Natural killer cell (primary cell): ENCODE data around the gene CAPN9. TPM values are rescaled to one million over a fixed set of nuclear protein-coding genes. Genes with fewer than 3 reads are reported as not detected.

ENCODE experiments used
- ATAC-seq, 3 donors: fragments of 150-1000 bp in 2 of 3; fragments of 200-7000 bp in 1 of 3; cut with Tn5 transposase; 1 replicate in 1 of 3; 2 replicates in 2 of 3; pipeline ENCODE4 v1.10.0; 2021; ENCODE audit warnings: mild to moderate bottlenecking in 2 of 3, moderate library complexity in 2 of 3
- DNase-seq, 2 donors: peaks; one replicate each; pipeline versions ENCODE4 v3.0.0 to v3.0.0-alpha.2; 2013 to 2021; ENCODE audit warnings: mixed read lengths in 1 of 2
- H3K27ac ChIP-seq: one replicate; pipeline ENCODE4 v1.5.1; 2013; ENCODE audit warnings: mild to moderate bottlenecking, low read length
- H3K27me3 ChIP-seq: one replicate; pipeline ENCODE4 v1.6.1; 2013; ENCODE audit warnings: low read length; ENCODE audit not compliant: control insufficient read depth, insufficient read depth
- H3K36me3 ChIP-seq: one replicate; pipeline ENCODE4 v1.6.1; 2013; ENCODE audit warnings: low read length; ENCODE audit not compliant: control insufficient read depth, insufficient read depth
- H3K4me1 ChIP-seq: one replicate; pipeline ENCODE4 v1.6.1; 2013; ENCODE audit warnings: low read length; ENCODE audit not compliant: control insufficient read depth, insufficient read depth
- H3K4me3 ChIP-seq: one replicate; pipeline ENCODE4 v1.5.1; 2013; ENCODE audit warnings: low read length
- H3K9me3 ChIP-seq: one replicate; pipeline ENCODE4 v1.6.1; 2013; ENCODE audit warnings: low read length; ENCODE audit not compliant: control insufficient read depth, insufficient read depth
- H3K27ac Mint-ChIP-seq, 2 donors: one replicate each; pipeline ENCODE4 v1.8.0; 2022; ENCODE audit warnings: mild to moderate bottlenecking in 2 of 2, mixed read lengths in 2 of 2, moderate library complexity in 1 of 2
- H3K27me3 Mint-ChIP-seq, 2 donors: one replicate each; pipeline ENCODE4 v1.8.0; 2022; ENCODE audit warnings: low read depth in 2 of 2, mixed read lengths in 2 of 2
- H3K36me3 Mint-ChIP-seq: one replicate; pipeline ENCODE4 v1.8.0; 2022; ENCODE audit warnings: mixed read lengths
- H3K4me1 Mint-ChIP-seq, 2 donors: one replicate each; pipeline ENCODE4 v1.8.0; 2022; ENCODE audit warnings: mixed read lengths in 2 of 2
- H3K4me3 Mint-ChIP-seq: one replicate; pipeline ENCODE4 v1.8.0; 2022; ENCODE audit warnings: mild to moderate bottlenecking, moderate library complexity, mixed read lengths
- H3K9me3 Mint-ChIP-seq, 2 donors: one replicate each; pipeline ENCODE4 v1.8.0; 2022; ENCODE audit warnings: mixed read lengths in 2 of 2
- CTCF ChIP-seq: fragments of 200-600 bp; IDR thresholded peaks from one replicate; pipeline ENCODE4 v1.8.0; 2022; ENCODE audit warnings: antibody characterized with exemption
- WGBS: methylation state at CpG from one replicate; pipeline ENCODE4 v1.1.7; 2013; ENCODE audit warnings: missing lambda C conversion rate; ENCODE audit not compliant: insufficient coverage; 5-methylcytosine and 5-hydroxymethylcytosine counted together
- intact Hi-C: fragments of 100-400 bp; cut with micrococcal nuclease; formaldehyde crosslinking; loops from one replicate; pipeline ENCODE4 v1.14.2; 2022
- total RNA-seq, 4 donors: library from RNA; stranded (reverse); fragments of 120-200 nt in 1 of 4; gene quantifications; one replicate each; pipeline versions ENCODE4 v1.2.3 to v1.2.4, GENCODE V29; 2013 to 2022

Gene CAPN9
- total RNA-seq, 3 donors from 2014 or later (not counting 1 experiment from before 2014, with no cell fraction given), result not detected

DNA sequence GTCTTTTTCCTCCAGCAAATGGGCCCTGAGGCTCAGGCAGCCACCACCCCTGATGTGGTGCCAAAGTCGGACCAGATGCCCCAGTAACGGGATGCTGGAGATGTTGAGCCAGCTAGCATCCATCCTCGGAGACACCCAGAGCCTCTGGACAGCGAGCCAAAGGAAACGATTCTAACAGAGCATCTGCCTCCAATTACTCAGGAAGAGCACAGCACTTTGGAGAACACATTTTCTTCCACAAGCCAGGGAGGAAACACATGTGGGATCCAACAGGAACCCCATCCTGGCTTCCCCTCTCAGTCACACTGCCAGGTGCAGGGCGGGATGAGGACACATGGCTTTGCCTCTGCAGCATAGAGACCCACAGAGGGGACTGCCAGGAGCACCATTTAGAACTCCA lies 76.2 kb downstream of the CAPN9 start:
- WGBS, result 69% methylated on average over 6 of the region's 6 CpGs

GRCh38 chr1:230823931-230824381 lies 76.8 kb downstream of the CAPN9 start:
- Mint-ChIP-seq H3K9me3 (no peaks in the 10 kb centered on the region), H3K4me3 (no peak overlapping the region), H3K27me3 (peaks cover 8 to 21% of the 10 kb centered on the region in 2 donors), H3K4me1 (no peaks in the 10 kb centered on the region), H3K27ac (no peak overlapping the region), H3K36me3 (no peaks in the 10 kb centered on the region)
- DNase-seq, result no peak
- Histone ChIP-seq H3K27me3 (no peaks in the 10 kb centered on the region), H3K27ac (no peak overlapping the region), H3K4me3 (no peak overlapping the region), H3K9me3 (no peaks in the 10 kb centered on the region), H3K36me3 (no peaks in the 10 kb centered on the region), H3K4me1 (no peaks in the 10 kb centered on the region)
- ATAC-seq, result no peak
- no peak for TF ChIP-seq CTCF
- 74% methylated on average over 3 of the region's 3 CpGs for WGBS
- intact Hi-C loops, result no loop called here

More for the DNA sequence above, 76.2 kb downstream of the CAPN9 start:
- Mint-ChIP-seq H3K36me3 (no peaks in the 10 kb centered on the region), H3K4me3 (no peak overlapping the region), H3K27me3 (peaks cover 8 to 21% of the 10 kb centered on the region in 2 donors), H3K4me1 (no peaks in the 10 kb centered on the region), H3K9me3 (no peaks in the 10 kb centered on the region), H3K27ac (no peak overlapping the region)
- no peak overlapping the region for H3K4me3 ChIP-seq
- TF ChIP-seq CTCF, result no peak
- no peaks in the 10 kb centered on the region for H3K27me3 ChIP-seq
- H3K36me3 ChIP-seq, result no peaks in the 10 kb centered on the region
- intact Hi-C loops, result no loop called here
- no peak for DNase-seq
- no peaks in the 10 kb centered on the region for H3K4me1 ChIP-seq
- no peaks in the 10 kb centered on the region for H3K9me3 ChIP-seq
- no peak for ATAC-seq
- H3K27ac ChIP-seq, result no peak overlapping the region

DNA sequence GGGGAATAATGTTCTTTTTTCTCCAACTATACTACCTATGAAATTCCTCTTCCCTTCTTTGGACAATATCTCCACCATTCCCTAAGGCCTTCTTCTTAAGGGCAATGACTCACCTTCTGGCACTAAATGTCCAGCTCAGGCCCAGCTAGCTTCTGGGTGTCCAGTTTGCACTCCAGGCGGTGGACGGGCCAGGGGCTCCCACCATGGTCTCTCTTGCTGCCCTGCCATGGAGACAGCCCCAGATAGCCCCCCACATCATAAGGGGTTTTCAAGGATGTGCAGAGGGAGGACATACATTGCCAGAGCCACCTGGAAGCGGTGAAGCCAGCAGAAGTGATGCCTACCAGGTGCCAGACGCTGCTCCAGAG lies 77.3 kb downstream of the CAPN9 start:
- Histone ChIP-seq H3K27ac (no peak overlapping the region), H3K4me3 (no peak overlapping the region), H3K4me1 (no peaks in the 10 kb centered on the region), H3K27me3 (no peaks in the 10 kb centered on the region), H3K36me3 (no peaks in the 10 kb centered on the region), H3K9me3 (no peaks in the 10 kb centered on the region)
- WGBS, result 76% methylated on average over 4 of the region's 4 CpGs
- Mint-ChIP-seq H3K4me3 (no peak overlapping the region), H3K27ac (no peak overlapping the region), H3K27me3 (peaks cover 8 to 21% of the 10 kb centered on the region in 2 donors), H3K4me1 (no peaks in the 10 kb centered on the region), H3K9me3 (no peaks in the 10 kb centered on the region), H3K36me3 (no peaks in the 10 kb centered on the region)
- TF ChIP-seq CTCF, result no peak
- no peak for ATAC-seq
- no peak for DNase-seq
- intact Hi-C loops, result no loop called here
